Hepatocyte (in vitro differentiated cells): ENCODE measurements around the gene FLOT1. TPM values are rescaled to one million over a fixed set of nuclear protein-coding genes. Genes with fewer than 3 reads are reported as not detected.

Source experiments
- DNase-seq: peaks from one replicate; pipeline ENCODE4 v3.0.0-alpha.2; 2016; ENCODE audit warnings: low spot score
- H2AFZ ChIP-seq: fragments of 200-600 bp; sonication (generic); 2 replicates; pipeline ENCODE4 v1.6.0; 2016; ENCODE audit warnings: antibody characterized with exemption, mild to moderate bottlenecking
- H3K27ac ChIP-seq: fragments of 200-600 bp; sonication (generic); 2 replicates; pipeline ENCODE4 v1.5.1; 2016; ENCODE audit warnings: mild to moderate bottlenecking
- H3K27me3 ChIP-seq: fragments of 200-600 bp; sonication (generic); 2 replicates; pipeline ENCODE4 v1.6.1; 2016
- H3K36me3 ChIP-seq: fragments of 200-600 bp; sonication (generic); replicated peaks from 2 replicates; pipeline ENCODE4 v1.5.1; 2016; ENCODE audit warnings: low read depth; ENCODE audit not compliant: insufficient read depth
- H3K4me1 ChIP-seq: fragments of 200-600 bp; sonication (generic); 2 replicates; pipeline ENCODE4 v1.5.1; 2016; ENCODE audit warnings: mild to moderate bottlenecking, moderate library complexity; ENCODE audit not compliant: insufficient read depth
- H3K4me2 ChIP-seq: fragments of 200-600 bp; sonication (generic); 2 replicates; pipeline ENCODE4 v1.6.0; 2016
- H3K4me3 ChIP-seq: fragments of 200-600 bp; sonication (generic); 2 replicates; pipeline ENCODE4 v1.5.1; 2016; ENCODE audit warnings: mild to moderate bottlenecking
- H3K79me2 ChIP-seq: fragments of 200-600 bp; sonication (generic); 2 replicates; pipeline ENCODE4 v1.6.0; 2017; ENCODE audit warnings: mild to moderate bottlenecking
- H3K9me2 ChIP-seq: fragments of 200-600 bp; sonication (generic); replicated peaks from 2 replicates; pipeline ENCODE4 v1.6.0; 2017; ENCODE audit warnings: mild to moderate bottlenecking; ENCODE audit not compliant: insufficient read depth
- H3K9me3 ChIP-seq: fragments of 200-600 bp; sonication (generic); 2 replicates; pipeline ENCODE4 v1.5.1; 2016; ENCODE audit warnings: low read depth, mild to moderate bottlenecking
- H4K20me1 ChIP-seq: fragments of 200-600 bp; sonication (generic); 2 replicates; pipeline ENCODE4 v1.6.0; 2016; ENCODE audit warnings: mild to moderate bottlenecking; ENCODE audit not compliant: insufficient read depth, poor library complexity, severe bottlenecking
- EZH2 ChIP-seq: fragments of 200-600 bp; sonication (generic); IDR thresholded peaks from 2 replicates; pipeline ENCODE4 v1.6.1; 2016; ENCODE audit warnings: antibody characterized with exemption, mild to moderate bottlenecking, borderline replicate concordance
- EZH2phosphoT487 ChIP-seq: fragments of 200-600 bp; sonication (generic); IDR thresholded peaks from one replicate; pipeline ENCODE4 v1.6.1; 2018; ENCODE audit warnings: antibody characterized with exemption, mild to moderate bottlenecking, low read depth, moderate library complexity; ENCODE audit not compliant: unreplicated experiment, severe bottlenecking
- WGBS: methylation state at CpG from one replicate; pipeline ENCODE4 v1.1.6; 2016; ENCODE audit warnings: low lambda C conversion rate; ENCODE audit errors: missing lambda C conversion rate; 5-methylcytosine and 5-hydroxymethylcytosine counted together
- polyA plus RNA-seq: library from polyadenylated mRNA; unstranded; fragments of >200 nt; fragmentation: Nextera tagmentation; extraction: Ambion mirVana; gene quantifications from 2 replicates; pipeline ENCODE4 v1.2.1, GENCODE V29; 2016
- small RNA-seq: library from RNA; depleted of rRNA; stranded (forward); fragments of <200 nt; gene quantifications from one replicate; pipeline ENCODE3, GENCODE V24; 2014
- total RNA-seq: library from RNA; depleted of rRNA; stranded (reverse); fragments of >200 nt; gene quantifications from 2 replicates; pipeline ENCODE4 v1.2.3, GENCODE V29; 2014
- TF ChIP-seq, protein P1 (sequence below): fragments of 200-600 bp; sonication (generic); IDR thresholded peaks from 2 replicates; pipeline ENCODE4 v1.5.1; 2016; ENCODE audit warnings: antibody characterized with exemption, mild to moderate bottlenecking; ENCODE audit not compliant: poor library complexity

The FLOT1 gene
- total and polyA plus RNA-seq, 2 experiments from 2014 or later, result 93.5 to 144 TPM

DNA sequence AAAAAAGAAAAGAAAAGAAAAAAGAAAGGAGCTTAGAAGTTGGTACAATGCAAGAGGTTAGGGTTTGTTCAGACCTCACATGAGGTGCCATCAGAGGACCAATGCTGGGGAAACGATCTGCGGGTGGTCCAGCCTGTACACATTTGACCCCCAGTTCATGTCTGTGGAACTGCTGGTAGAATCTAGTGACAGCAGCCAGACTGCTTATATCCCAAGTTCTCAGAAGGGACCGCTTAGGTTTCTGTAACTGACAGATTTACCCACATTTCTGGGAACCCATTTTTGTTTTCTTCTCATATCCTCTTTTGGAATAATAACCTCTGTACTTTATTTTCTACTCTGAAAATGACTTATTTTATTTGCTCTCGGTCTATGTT is 60.7 kb downstream of the FLOT1 start:
- TF ChIP-seq EZH2 (no peak), EZH2phosphoT487 (no peak)
- TF ChIP-seq, protein P1, sequence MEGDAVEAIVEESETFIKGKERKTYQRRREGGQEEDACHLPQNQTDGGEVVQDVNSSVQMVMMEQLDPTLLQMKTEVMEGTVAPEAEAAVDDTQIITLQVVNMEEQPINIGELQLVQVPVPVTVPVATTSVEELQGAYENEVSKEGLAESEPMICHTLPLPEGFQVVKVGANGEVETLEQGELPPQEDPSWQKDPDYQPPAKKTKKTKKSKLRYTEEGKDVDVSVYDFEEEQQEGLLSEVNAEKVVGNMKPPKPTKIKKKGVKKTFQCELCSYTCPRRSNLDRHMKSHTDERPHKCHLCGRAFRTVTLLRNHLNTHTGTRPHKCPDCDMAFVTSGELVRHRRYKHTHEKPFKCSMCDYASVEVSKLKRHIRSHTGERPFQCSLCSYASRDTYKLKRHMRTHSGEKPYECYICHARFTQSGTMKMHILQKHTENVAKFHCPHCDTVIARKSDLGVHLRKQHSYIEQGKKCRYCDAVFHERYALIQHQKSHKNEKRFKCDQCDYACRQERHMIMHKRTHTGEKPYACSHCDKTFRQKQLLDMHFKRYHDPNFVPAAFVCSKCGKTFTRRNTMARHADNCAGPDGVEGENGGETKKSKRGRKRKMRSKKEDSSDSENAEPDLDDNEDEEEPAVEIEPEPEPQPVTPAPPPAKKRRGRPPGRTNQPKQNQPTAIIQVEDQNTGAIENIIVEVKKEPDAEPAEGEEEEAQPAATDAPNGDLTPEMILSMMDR, result no peak
- peaks cover 37% of the 10 kb centered on the region for H3K4me1 ChIP-seq
- WGBS, result 83% methylated on average over 4 of the region's 4 CpGs
- DNase-seq, result no peak
- H3K4me2 ChIP-seq, result peak overlapping the region; percentile 93
- no peak overlapping the region for H3K4me3 ChIP-seq
- H2AFZ ChIP-seq, result no peak overlapping the region
- peaks cover 4% of the 10 kb centered on the region for H4K20me1 ChIP-seq
- no peaks in the 10 kb centered on the region for H3K9me3 ChIP-seq
- H3K36me3 ChIP-seq, result no peaks in the 10 kb centered on the region
- no peaks in the 10 kb centered on the region for H3K27me3 ChIP-seq
- H3K79me2 ChIP-seq, result peaks cover 58% of the 10 kb centered on the region
- H3K27ac ChIP-seq, result peak overlapping the region; percentile 89
- no peaks in the 10 kb centered on the region for H3K9me2 ChIP-seq

DNA sequence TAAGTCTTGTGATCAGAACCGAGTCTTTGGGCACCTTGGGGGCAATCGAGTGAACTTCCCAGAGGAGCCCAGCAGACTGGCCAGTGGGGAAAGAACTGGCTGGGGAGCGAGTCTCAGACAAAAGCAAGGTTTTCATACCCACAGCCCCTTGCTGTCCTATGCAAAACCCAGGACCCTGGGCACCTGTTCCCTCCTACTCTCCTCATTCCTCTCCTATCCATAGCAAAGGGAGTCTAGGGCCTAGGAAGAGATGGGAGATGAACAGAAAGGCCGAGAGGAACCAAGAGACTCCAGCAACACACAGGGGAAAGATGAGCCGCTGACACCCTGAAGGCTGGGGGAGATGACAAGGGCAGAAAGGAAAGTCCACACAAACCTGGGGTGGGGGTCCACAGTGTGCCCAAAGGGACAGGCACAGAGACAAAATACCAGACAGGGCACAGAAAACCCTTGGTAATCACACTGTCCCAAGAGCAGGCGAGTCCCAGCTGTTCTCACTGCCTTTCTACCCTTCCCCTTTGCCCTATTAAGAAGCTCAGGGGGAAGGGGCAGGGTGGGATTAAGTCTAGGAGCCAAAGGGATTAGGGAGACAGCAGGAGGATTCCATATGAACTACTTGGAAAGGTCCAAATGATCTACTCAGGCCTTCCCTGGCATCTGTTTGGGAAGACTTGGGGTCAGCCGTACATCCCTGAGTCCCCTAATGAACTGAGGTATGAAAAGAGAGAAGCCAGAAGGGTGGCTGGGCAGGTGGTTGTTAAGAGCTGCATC is 62.5 kb downstream of the FLOT1 start:
- DNase-seq, result no peak
- no peaks in the 10 kb centered on the region for H3K27me3 ChIP-seq
- H3K4me2 ChIP-seq, result no peak overlapping the region
- peaks cover 25% of the 10 kb centered on the region for H3K4me1 ChIP-seq
- H3K9me2 ChIP-seq, result no peaks in the 10 kb centered on the region
- no peak overlapping the region for H3K27ac ChIP-seq
- H3K9me3 ChIP-seq, result no peaks in the 10 kb centered on the region
- no peaks in the 10 kb centered on the region for H4K20me1 ChIP-seq
- WGBS, result 77% methylated on average over 7 of the region's 7 CpGs
- no peak overlapping the region for H3K4me3 ChIP-seq
- no peak overlapping the region for H2AFZ ChIP-seq
- no peaks in the 10 kb centered on the region for H3K36me3 ChIP-seq
- H3K79me2 ChIP-seq, result peaks cover 43% of the 10 kb centered on the region
- no peak for TF ChIP-seq EZH2
- TF ChIP-seq EZH2phosphoT487, result no peak
- TF ChIP-seq, protein P1, result no peak

DNA sequence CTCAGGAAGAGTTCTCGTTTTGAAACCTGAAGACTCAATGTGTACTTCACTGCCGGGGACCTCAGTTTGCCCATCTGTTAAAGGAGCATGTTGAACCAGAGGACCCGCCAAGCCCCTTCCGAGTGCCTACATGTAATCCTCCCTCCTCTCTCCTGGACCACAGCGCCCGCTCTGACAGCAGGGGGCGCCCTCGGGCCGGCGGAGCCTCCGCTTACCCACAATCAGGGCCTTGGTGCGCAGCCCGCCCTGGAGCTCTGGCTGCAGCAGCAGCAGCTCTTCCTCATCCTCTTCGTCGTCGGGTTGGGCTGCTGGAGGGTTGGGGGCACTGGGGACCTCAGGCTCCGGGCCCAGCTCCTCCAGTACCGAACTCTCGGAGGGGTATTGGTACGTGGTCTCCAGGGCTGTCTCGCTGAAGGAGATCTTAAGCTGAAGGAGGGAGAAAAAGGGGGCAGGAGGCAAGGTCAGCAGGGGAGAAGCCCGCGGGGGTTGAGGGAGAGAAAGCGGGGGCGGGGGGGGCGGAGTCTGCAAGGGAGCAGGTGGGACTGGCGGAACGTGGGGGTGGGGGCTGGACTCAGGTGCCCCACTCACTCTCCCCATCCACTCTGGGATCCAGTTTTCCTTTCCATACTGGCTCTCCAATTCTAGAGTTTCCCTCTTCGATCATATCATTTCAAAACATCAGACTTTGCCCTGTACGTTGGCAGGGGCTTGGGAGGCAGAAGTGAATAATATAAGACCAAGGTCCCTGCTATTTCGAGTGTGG is 63.3 kb downstream of the FLOT1 start:
- H3K4me2 ChIP-seq, result peak overlapping the region; percentile 64
- no peak overlapping the region for H2AFZ ChIP-seq
- WGBS, result 23% methylated on average over 26 of the region's 31 CpGs

More for the DNA sequence above, 63.3 kb downstream of the FLOT1 start:
- H3K27ac ChIP-seq, result no peak overlapping the region
- no peaks in the 10 kb centered on the region for H3K9me3 ChIP-seq
- H3K79me2 ChIP-seq, result peaks cover 35% of the 10 kb centered on the region
- H3K9me2 ChIP-seq, result no peaks in the 10 kb centered on the region
- H3K4me3 ChIP-seq, result no peak overlapping the region
- H3K27me3 ChIP-seq, result no peaks in the 10 kb centered on the region
- peak; percentile 90 for DNase-seq
- H3K36me3 ChIP-seq, result no peaks in the 10 kb centered on the region
- no peaks in the 10 kb centered on the region for H4K20me1 ChIP-seq
- TF ChIP-seq EZH2phosphoT487 (no peak), EZH2 (no peak)
- TF ChIP-seq, protein P1, result peak; percentile 95
- peaks cover 22% of the 10 kb centered on the region for H3K4me1 ChIP-seq

Small RNAs within 50 kb of the gene (small RNA-seq; reads per million reads assigned to genes)
- not detected for gene RF00019
- gene RN7SL353P, result not detected

Other genes with a start within 250 kb of the FLOT1 start
- 29.5 and 33.2 TPM in 2 replicates for gene GNL1, start 186.2 kb downstream of the FLOT1 start, total RNA-seq
- 81.1 and 101 TPM in 2 replicates for gene GNL1, start 186.2 kb downstream of the FLOT1 start, polyA plus RNA-seq
- 10.1 and 10.8 TPM in 2 replicates for gene PRR3, start 185.4 kb downstream of the FLOT1 start, total RNA-seq
- 7.8 and 9.3 TPM in 2 replicates for gene PRR3, start 185.4 kb downstream of the FLOT1 start, polyA plus RNA-seq
- 36.5 and 44.1 TPM in 2 replicates for gene ABCF1, start 171.2 kb downstream of the FLOT1 start, total RNA-seq
- gene ABCF1, start 171.2 kb downstream of the FLOT1 start, polyA plus RNA-seq, result 62.0 and 71.3 TPM in 2 replicates
- 34.5 and 36.2 TPM in 2 replicates for gene PPP1R10, start 125.4 kb downstream of the FLOT1 start, total RNA-seq
- gene PPP1R10, start 125.4 kb downstream of the FLOT1 start, polyA plus RNA-seq, result 38.2 and 38.6 TPM in 2 replicates
- gene MRPS18B, start 124.8 kb downstream of the FLOT1 start, total RNA-seq, result 38.7 and 40.1 TPM in 2 replicates
- gene MRPS18B, start 124.8 kb downstream of the FLOT1 start, polyA plus RNA-seq, result 59.4 and 60.9 TPM in 2 replicates
- 6.9 and 7.0 TPM in 2 replicates for gene ATAT1, start 115.8 kb downstream of the FLOT1 start, total RNA-seq
- gene ATAT1, start 115.8 kb downstream of the FLOT1 start, polyA plus RNA-seq, result 18.3 and 19.7 TPM in 2 replicates
- gene C6orf136, start 95.6 kb downstream of the FLOT1 start, total RNA-seq, result 8.7 and 21.3 TPM in 2 replicates
- gene C6orf136, start 95.6 kb downstream of the FLOT1 start, polyA plus RNA-seq, result 16.9 and 28.0 TPM in 2 replicates
- 18.2 and 19.4 TPM in 2 replicates for gene DHX16, start 69.7 kb downstream of the FLOT1 start, total RNA-seq
- gene DHX16, start 69.7 kb downstream of the FLOT1 start, polyA plus RNA-seq, result 28.4 and 31.4 TPM in 2 replicates
- gene PPP1R18, start 56.0 kb downstream of the FLOT1 start, total RNA-seq, result 12.0 and 13.2 TPM in 2 replicates
- gene PPP1R18, start 56.0 kb downstream of the FLOT1 start, polyA plus RNA-seq, result 11.3 and 11.7 TPM in 2 replicates
- gene NRM, start 51.7 kb downstream of the FLOT1 start, total RNA-seq, result 7.2 and 7.8 TPM in 2 replicates
- 17.2 and 21.0 TPM in 2 replicates for gene NRM, start 51.7 kb downstream of the FLOT1 start, polyA plus RNA-seq
- 3.3 and 8.7 TPM in 2 replicates for gene MDC1, start 25.4 kb downstream of the FLOT1 start, total RNA-seq
- 9.8 and 9.9 TPM in 2 replicates for gene MDC1, start 25.4 kb downstream of the FLOT1 start, polyA plus RNA-seq
- 460 and 470 TPM in 2 replicates for gene TUBB, start 22.3 kb downstream of the FLOT1 start, total RNA-seq
- 414 and 433 TPM in 2 replicates for gene TUBB, start 22.3 kb downstream of the FLOT1 start, polyA plus RNA-seq
- 173 and 193 TPM in 2 replicates for gene IER3, start 1.9 kb upstream of the FLOT1 start, total RNA-seq
- 158 and 159 TPM in 2 replicates for gene IER3, start 1.9 kb upstream of the FLOT1 start, polyA plus RNA-seq
- gene DDR1, start 141.8 kb upstream of the FLOT1 start, total RNA-seq, result 67.4 and 94.4 TPM in 2 replicates
- 94.4 and 104 TPM in 2 replicates for gene DDR1, start 141.8 kb upstream of the FLOT1 start, polyA plus RNA-seq
- gene GTF2H4, start 165.5 kb upstream of the FLOT1 start, total RNA-seq, result 15.2 and 26.0 TPM in 2 replicates
- gene GTF2H4, start 165.5 kb upstream of the FLOT1 start, polyA plus RNA-seq, result 13.6 and 14.0 TPM in 2 replicates
- gene VARS2, start 171.6 kb upstream of the FLOT1 start, total RNA-seq, result 23.1 and 36.9 TPM in 2 replicates
- 20.8 and 21.6 TPM in 2 replicates for gene VARS2, start 171.6 kb upstream of the FLOT1 start, polyA plus RNA-seq
- gene SFTA2, start 189.5 kb upstream of the FLOT1 start, total RNA-seq, result 1.1 TPM in 1 of 2 replicates, not detected in the other
- gene SFTA2, start 189.5 kb upstream of the FLOT1 start, polyA plus RNA-seq, result 8.8 and 9.5 TPM in 2 replicates
- 0.04 and 0.13 TPM in 2 replicates for gene MUCL3, start 198.3 kb upstream of the FLOT1 start, total RNA-seq
- gene MUCL3, start 198.3 kb upstream of the FLOT1 start, polyA plus RNA-seq, result 0.11 and 0.34 TPM in 2 replicates
- not detected in 2 replicates for gene MUC21, start 241.0 kb upstream of the FLOT1 start, total RNA-seq
- not detected in 2 replicates for gene MUC21, start 241.0 kb upstream of the FLOT1 start, polyA plus RNA-seq